Measurements from ENCODE around the gene DPP10.

DPP10 gene

GRCh38 chr2:115163572-115163971 is 721.1 kb downstream of the DPP10 start:
- DNase-seq, result no peak

GRCh38 chr2:115165529-115166109 is 723.2 kb downstream of the DPP10 start:
- no peak for DNase-seq

- no peak for DNase-seq
Measured at GRCh38 chr2:115168457-115168856, 726.0 kb downstream of the DPP10 start.

- no peak for DNase-seq
Measured at GRCh38 chr2:115169814-115170213, 727.4 kb downstream of the DPP10 start.

GRCh38 chr2:115171751-115172150 is 729.3 kb downstream of the DPP10 start:
- no peak for DNase-seq

GRCh38 chr2:115174651-115175050 is 732.2 kb downstream of the DPP10 start:
- DNase-seq, result no peak

GRCh38 chr2:115183144-115183543 is 740.7 kb downstream of the DPP10 start:
- DNase-seq, result no peak

- DNase-seq, result no peak
Measured at GRCh38 chr2:115190459-115190858, 748.0 kb downstream of the DPP10 start.

- no peak for DNase-seq
Measured at GRCh38 chr2:115194623-115195022, 752.2 kb downstream of the DPP10 start.

GRCh38 chr2:115196587-115196986 is 754.1 kb downstream of the DPP10 start:
- DNase-seq, result no peak

GRCh38 chr2:115199966-115200365 is 757.5 kb downstream of the DPP10 start:
- DNase-seq, result no peak

- no peak for DNase-seq
Measured at GRCh38 chr2:115201386-115201785, 758.9 kb downstream of the DPP10 start.

- DNase-seq, result no peak
Measured at GRCh38 chr2:115208493-115209164, 766.2 kb downstream of the DPP10 start.

- no peak for DNase-seq
Measured at GRCh38 chr2:115214050-115214449, 771.6 kb downstream of the DPP10 start.

GRCh38 chr2:115219296-115219695 is 776.9 kb downstream of the DPP10 start:
- no peak for DNase-seq

GRCh38 chr2:115234186-115234585 is 791.7 kb downstream of the DPP10 start:
- DNase-seq, result no peak

GRCh38 chr2:115234737-115235136 is 792.3 kb downstream of the DPP10 start:
- DNase-seq, result no peak

GRCh38 chr2:115248066-115248465 is 805.6 kb downstream of the DPP10 start:
- DNase-seq, result no peak

- DNase-seq, result no peak
Measured at GRCh38 chr2:115277366-115277765, 834.9 kb downstream of the DPP10 start.

GRCh38 chr2:115285416-115285815 is 843.0 kb downstream of the DPP10 start:
- DNase-seq, result no peak

- DNase-seq, result no peak
Measured at GRCh38 chr2:115290478-115290877, 848.0 kb downstream of the DPP10 start.

GRCh38 chr2:115292742-115293141 is 850.3 kb downstream of the DPP10 start:
- DNase-seq, result no peak

GRCh38 chr2:115294999-115295398 is 852.6 kb downstream of the DPP10 start:
- no peak for DNase-seq

GRCh38 chr2:115297056-115297455 is 854.6 kb downstream of the DPP10 start:
- DNase-seq, result no peak

- no peak for DNase-seq
Measured at GRCh38 chr2:115299199-115299598, 856.8 kb downstream of the DPP10 start.

All from CD4-positive, alpha-beta T cell treated with Interleukin-21 for 1 hour (primary cell).